Measurements from ENCODE around the gene MSI2.
"Not testable (repeated sequence)": the region's sequence is repeated elsewhere in the genome, so short reads cannot be mapped to it uniquely, and the experiment has no call there.

Gene MSI2

DNA sequence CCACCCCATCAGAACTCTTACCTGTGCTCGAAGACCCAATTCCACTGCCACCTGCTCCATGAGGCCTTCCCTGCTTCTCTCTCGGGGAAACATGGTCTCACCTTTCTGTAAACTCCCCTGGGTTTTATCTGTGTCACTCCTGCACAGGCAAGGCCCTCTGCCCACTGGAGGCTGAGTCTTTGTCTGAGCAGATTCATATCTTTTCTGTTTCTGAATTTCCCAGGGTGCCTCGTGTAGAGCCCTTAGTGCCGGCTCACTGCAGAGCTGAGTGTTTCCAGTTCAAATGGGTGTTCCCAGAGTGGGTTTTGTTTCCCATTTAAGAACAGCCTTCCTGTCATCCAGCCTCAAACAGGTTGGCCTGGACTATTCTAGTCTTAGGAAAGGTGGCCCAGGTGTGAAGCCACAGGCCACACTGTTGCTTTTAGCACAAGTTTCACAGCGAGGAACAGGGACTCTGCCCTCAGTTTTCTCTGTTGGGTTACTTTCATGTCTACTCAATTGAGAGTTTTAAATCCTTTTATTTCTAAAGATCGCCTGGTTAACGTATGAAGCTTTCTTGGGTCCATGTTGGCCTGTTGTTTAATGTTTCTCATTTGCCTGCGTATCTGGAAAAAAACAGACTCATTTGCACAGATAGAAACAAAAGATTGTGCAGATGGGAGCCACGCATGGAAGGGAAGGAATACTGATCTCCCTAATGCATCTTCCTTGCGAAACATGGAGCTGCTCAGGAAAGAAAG, 228.7 kb downstream of the MSI2 start:
- DNase-seq (ENCODE audit: low spot score) = no peak

DNA sequence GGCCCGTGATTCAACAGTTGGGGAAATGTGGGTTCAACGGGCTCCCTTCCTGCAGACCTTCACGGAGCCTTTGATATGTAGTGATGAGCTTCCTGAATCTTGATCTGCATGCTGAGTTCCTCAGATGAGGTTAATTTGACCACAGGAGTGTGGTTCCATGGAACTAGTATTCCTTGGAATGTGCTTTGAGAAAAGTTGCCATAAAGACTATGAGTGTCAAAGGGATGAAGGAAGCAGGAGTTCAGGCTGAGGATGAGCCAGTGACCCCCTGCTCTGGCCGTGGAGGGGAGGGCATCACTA, 229.2 kb downstream of the MSI2 start:
- DNase-seq (ENCODE audit: low spot score) = no peak

DNA sequence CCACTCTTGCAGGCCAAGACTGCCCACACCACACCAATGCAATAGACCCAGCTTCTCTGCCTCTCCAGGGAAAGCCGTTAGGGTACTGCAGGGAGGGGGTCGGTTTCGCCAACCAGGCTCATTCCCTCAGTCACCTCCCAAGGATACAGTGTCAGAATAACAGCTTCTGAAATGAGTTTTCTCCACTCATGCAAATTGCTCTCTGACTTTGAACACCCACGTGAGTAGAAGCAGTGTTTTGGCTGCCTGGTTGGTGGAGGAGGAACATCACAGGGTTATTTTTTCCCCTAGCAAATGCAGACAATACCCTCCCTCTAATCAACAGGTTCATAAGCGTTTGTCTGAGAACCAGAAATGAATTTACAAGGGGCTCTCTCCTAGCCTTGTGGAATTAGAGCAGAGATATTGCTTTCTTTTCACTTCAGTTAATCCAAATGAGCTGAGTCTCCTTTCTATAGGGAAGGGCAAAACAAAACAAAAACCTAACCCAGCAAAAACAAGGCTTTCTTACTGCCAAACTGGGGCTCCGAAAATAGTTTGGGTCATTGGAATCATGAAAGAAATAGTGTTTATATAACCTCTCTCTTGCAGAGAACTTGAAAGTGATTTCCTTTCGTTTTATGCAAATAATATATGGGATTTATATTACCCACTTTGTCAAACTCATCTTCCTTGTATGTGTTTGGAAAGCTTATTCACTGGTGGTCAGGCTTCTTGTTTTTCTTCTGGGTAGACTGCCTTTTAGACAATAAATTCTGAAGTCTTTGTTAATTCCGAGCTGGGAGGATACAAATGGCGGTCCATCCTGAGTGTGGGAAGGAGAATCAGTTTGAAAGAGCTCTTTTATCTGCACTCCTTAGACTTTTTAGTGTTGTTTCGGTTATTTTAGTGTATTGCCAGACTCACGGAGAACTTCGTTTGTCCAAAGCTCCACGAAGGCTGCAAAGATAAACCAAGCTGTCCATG, 229.9 kb downstream of the MSI2 start:
- no peak for DNase-seq (ENCODE audit: low spot score)

DNA sequence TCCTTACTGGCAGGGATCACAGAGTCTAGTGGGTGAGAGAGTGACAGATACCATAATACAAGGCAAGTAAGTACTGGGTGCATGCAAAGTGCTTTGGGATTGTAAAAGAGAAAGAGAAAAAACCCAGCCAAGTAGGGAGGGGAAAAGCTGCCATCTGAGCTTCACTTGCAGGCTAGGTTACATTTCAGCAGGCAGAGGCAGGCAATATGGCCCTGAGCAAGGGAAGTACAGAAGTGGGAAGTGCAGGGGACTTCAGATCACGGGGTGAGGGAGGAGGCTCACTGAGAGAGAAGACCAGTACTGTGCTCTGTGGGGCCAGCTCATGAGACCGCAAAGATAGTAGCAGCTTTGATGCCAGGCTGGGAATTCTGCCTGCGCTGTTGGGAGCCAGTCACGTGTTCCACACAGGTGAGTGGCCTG, 230.6 kb downstream of the MSI2 start:
- no peak for DNase-seq (ENCODE audit: low spot score)

DNA sequence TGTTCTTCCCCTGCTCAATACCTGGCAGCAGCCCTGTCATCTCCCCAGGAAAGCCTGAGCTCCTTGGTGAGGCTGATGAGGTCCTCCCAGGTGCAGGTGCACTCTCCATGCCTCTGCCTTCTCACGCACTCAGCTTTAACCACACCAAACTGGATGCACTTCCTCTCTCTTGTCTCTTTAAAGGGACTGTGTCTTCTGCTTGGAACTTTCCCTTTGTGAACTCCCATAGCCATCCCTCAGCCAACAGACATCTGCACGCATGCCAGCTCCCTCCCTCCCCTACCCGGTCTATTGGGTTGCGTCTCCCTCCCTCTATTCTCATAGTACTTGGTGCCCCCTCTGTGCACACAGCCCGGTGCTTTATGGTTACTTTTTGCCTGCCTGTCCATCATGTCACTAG, 231.2 kb downstream of the MSI2 start:
- no peak for DNase-seq (ENCODE audit: low spot score)

DNA sequence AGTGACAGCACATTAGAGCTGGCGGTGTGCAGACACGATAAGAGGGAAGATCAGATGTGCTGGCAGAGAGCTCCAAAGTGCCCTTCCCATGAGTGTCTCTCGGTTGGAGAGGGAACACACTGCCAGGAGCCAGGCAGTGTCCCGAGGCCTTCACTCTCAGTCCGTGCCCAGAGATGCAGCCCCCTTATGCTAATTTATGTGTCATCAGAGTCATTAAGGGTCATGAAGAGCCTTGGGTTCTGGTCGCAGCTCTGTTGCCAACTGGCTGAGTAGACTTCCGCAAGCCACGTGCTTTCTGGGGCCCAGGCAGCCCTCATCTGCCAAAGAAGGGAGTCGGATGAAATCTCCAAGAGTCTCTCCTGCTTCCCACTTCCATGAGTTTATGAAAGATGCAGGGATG, 232.5 kb downstream of the MSI2 start:
- DNase-seq (ENCODE audit: low spot score) = no peak

DNA sequence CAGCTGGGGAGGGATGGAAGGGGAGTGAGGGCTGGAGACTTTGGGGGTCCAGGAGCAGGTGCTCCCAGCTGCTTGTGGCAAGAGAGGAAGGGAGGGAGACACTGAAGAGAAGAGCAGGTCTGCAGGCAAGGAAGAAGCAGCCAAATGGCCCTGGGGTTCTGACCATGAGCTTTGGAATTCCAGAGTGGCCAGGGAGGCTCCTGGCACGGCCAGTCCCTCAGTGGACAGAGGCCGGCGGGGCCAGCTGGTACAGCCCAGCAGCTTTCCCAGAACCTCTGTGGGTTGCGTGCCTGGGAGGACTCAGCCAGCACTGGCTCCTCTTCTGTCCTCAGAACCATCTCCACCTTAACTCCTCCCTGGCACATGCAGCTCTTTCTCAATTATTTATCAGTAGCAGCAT, 233.0 kb downstream of the MSI2 start:
- DNase-seq (ENCODE audit: low spot score) = no peak

DNA sequence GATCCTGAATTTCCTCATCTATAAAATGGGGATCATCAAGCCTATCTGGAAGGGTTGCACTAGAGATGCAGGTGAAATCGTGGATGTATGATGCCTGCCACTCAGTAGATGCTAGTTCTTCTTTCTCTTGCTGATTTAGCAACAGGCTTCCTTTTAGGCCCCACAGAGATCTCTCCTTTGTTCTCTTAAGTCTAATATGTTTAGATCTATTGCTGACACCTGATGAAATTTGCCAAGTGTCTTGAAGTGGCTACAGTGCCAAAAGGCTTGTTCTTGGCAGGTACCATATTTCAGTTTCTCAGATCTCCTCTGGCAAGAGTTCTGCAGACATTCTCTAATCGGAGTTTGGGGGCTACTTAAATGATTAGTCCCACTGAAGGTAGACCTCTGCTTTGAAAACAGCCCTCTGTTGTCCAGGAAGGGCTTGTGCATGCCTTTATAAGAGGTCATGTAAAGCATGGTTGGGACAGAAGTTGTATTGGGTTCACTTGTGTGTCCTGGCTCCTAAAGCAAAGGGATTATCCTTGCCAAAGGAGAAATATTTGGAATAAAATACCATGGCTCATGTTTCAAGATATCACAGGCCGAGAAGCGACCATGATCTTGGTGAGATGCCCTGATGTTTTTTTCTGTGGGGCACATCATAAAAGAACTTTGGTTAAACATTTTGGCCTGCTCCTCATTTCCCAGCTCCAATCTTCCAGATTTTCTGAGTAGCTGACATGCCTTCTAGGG, 234.0 kb downstream of the MSI2 start:
- DNase-seq (ENCODE audit: low spot score) = no peak

DNA sequence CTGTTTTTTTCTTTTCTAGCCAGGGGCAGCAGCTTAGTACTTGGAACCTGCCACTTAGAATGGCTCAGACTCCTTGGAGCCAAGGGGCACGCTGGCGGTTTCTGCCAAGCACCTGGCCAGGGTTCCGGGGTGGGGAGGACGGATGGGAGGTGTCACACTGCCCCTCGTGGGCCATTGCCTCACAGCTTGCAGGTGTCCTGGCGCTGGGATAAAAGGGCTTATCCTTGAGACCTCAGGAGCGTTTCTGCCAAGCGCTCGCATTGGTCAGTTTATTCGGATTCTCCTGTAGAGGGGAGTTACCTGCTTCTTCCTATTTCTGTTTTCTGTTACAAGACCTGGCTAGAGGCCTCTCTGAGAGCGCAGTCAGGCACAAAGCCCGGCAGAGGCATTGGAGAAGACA, 234.6 kb downstream of the MSI2 start:
- DNase-seq (ENCODE audit: low spot score) = no peak

DNA sequence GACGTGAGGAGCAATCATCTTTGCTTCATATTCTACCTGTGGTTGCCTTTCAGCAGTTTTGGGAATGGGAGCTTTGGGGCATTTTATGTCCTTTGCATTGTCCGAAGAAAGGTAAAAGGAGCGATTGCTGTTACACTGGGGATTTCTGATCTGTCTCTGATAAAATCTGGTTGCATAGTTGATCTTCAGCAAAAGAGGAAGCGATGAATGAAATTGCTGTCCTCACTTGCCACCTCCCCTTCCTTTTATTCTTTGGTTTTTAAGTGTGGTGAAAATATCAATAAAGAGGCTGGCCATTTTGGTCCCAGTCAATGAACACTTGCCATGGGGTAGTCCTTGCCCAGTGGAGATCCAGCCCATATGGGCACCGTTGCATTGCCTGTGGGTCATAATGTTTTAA, 236.8 kb downstream of the MSI2 start:
- no peak for DNase-seq (ENCODE audit: low spot score)

DNA sequence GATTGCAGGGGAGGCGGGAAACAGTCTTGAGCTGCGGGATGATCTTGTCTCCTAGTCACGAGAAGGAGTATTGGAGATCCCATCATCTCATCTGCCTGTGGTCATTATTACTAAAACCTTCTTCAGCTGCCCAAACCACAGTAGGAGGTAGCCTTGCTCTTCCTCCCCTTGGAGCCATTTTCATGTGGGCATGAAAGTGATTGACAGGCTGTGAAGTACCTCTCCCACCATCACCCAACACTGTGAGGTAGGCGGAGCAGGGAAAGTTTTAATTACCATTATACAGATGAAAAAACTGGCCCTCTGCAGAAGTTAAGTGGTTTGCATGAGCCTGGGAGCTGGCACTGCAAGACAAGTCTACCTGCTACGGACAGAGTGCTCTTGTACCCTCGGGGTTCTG, 237.3 kb downstream of the MSI2 start:
- no peak for DNase-seq (ENCODE audit: low spot score)

DNA sequence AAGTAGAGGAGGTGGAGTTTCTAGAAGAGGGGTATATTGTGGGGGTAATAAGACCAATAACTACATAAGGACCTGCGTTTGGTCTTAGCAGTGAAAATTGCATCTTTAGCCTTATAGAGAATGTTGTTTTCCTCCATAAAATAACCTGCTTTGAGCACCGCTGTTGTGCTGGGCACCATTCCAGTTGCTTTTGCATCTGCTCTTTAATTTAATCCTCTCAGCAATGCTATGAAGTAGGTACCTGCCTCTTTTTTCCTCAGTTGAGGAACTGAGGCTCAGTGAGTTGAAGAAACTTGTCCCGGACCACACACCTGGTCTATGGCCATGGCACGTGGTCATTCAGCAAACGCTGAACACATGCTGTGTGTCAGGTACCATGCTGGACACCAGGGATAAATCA, 238.1 kb downstream of the MSI2 start:
- no peak for DNase-seq (ENCODE audit: low spot score)

DNA sequence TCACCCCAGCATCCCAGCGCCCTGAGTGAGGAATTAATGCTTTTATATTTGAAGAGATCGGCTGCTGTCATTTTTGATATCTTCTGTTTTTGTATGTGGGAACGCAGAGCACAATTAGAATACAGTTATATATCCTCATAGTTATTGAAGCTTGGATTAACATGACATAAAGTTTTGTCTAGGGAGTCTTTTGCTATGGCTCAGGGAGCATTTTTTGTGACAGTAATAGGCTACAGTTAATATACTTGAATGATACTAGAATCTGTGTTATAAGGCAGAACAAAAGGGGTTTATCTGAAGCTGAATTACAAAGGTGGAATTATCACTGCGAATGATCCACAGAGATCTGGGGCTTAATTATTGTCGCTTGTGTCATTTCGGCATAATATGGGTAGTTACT, 239.4 kb downstream of the MSI2 start:
- no peak for DNase-seq (ENCODE audit: low spot score)

DNA sequence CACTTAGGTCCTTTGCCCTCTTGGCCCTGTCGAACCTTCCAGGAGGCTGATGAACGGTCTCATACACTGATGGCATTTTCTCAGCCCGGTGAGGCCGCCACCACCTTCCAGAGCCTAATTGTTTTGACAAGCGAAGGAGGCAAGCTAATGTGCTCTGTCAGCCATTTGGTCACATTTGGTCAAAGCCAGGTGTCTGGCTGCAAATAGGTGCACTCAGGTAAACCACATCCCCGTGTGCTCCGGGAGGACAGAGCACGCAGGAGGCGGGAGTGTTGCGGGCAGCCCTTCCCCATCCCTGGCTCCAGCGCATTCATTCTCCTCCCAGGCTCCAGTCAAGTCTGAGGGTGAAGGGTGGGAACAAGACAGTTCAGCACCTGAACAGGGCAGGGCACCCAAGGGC, 240.1 kb downstream of the MSI2 start:
- DNase-seq (ENCODE audit: low spot score) = no peak

DNA sequence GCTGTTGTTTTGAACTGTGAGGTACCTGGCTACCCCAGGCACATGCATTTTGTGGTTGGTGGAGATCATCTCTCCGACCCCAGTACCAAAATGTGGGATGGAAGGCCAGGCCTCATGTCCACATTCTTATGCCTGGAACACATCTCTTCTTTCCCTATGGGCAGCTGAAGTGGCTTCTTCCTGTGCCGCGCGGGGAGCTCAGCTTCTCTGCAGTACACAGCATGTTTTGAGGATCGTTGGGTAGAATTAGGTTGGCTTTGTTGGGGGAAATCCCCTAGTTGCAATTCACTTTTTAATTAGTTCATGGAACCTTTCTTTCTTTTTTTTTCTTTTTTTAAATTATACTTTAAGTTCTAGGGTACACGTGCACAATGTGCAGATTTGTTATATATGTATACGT, 242.1 kb downstream of the MSI2 start:
- no peak for DNase-seq (ENCODE audit: low spot score)

DNA sequence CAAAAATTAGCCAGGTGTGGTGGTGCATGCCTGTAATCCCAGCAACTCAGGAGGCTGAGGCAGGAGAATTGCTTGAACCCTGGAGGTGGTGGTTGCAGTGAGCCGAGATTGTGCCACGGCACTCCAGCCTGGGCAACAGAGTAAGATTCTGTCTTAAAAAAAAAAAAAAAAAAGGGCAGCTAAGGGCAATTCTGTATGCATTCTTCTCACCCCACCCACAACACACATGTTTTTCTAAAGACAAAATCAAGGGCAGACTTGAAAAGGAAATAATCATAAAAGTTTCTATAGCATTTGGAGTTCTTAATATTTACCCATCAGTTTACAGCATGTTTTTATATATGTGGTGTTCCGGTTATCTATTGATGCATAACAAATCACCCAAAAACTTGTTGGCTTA, 242.9 kb downstream of the MSI2 start:
- DNase-seq (ENCODE audit: low spot score) = not testable (repeated sequence)

DNA sequence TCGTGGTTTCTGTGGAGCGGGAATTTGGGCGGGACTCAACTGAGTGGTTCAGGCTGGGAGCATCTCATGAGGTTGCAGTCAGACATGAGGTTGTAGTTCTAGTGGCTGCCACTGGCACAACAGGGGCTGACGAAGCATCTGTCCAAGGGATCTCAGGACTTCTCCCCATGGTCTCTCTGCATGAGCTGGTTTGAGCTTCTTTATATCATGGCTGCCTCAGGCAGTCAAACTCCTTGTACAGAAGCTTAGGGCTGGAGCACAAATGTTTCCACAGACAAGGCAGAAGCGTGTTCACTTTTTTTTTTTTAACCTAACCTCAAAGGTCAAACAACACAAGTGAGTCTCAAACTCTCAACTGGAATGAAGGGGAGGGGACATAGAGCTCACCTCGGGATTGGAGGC, 243.3 kb downstream of the MSI2 start:
- DNase-seq (ENCODE audit: low spot score) = no peak

DNA sequence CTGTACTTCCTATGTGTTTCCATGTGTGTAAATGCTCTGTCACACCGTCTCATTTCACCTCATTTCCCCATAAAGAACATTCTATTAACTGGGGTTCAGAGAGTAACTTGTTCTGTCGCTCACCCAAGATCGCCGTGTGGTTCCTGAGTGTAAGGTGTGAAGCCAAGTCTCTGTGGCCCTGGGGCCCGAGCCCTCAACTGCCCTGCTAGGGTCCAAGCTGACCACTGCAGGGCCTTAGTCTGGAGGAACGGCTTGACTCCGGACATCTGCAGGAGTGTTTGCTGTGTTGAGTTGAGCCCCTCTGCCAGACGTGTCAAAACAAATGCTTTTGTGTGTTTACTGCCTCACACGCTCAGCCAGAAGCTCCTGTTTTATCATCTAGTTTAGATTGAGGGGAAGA, 244.7 kb downstream of the MSI2 start:
- DNase-seq (ENCODE audit: low spot score) = no peak

DNA sequence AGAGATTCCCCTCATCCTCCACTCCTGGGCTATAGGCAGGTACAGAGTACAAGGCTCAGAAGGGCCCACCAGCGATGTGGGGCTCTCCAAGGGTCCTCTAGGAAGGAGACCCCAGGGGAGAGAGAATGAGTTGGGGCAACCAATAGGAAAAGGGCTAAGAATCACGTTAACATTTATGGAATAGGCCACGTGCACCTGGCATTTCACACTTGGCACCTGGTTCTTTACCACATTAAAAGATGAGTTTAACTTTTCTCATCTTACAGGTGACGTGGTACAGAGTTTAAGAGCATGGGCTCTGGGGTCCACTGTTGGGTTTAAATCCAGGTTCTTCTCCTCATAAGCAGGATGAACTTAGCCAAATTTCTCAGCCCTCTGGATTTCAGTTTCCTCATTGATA, 245.7 kb downstream of the MSI2 start:
- DNase-seq (ENCODE audit: low spot score) = no peak

DNA sequence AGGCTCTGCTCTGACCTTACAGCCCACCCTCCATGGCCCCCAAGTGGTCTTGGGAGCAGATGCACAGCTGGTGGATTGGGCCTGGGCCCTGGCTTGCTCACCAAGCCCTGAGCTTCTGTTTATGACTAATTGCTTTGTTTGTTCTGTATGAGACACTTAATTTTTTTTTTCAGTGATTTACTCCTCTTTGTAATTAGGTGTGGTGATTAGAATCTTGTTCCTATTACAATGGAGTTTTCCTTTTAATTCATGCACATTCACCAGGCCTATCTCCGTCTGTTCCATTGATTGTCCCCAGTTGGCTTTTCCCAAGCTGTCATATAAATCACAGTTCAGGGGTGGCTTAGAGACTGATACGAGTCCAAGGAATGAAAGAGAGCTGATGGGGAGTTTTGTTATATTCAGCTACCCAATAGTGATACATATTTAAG, 246.5 kb downstream of the MSI2 start:
- no peak for DNase-seq (ENCODE audit: low spot score)

DNA sequence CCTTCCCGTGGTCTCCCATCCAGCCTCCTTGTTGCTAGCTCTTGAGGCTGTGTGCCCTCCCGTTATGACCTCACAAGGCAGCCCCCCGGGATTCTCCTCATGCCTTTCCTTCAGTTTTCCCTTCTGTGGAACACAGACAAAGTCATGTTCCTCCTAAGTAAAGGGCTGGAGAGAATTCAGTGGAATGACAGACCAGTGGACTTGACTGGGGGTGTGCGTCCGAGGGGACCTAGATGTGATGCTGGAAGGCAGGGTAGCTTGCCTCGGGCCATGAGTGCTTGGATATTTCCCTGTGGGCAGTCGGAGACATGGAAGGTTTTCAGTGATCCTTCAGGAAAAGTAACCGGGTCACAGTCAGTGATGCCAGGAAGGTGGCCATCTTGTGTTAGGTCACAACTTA, 247.9 kb downstream of the MSI2 start:
- no peak for DNase-seq (ENCODE audit: low spot score)

DNA sequence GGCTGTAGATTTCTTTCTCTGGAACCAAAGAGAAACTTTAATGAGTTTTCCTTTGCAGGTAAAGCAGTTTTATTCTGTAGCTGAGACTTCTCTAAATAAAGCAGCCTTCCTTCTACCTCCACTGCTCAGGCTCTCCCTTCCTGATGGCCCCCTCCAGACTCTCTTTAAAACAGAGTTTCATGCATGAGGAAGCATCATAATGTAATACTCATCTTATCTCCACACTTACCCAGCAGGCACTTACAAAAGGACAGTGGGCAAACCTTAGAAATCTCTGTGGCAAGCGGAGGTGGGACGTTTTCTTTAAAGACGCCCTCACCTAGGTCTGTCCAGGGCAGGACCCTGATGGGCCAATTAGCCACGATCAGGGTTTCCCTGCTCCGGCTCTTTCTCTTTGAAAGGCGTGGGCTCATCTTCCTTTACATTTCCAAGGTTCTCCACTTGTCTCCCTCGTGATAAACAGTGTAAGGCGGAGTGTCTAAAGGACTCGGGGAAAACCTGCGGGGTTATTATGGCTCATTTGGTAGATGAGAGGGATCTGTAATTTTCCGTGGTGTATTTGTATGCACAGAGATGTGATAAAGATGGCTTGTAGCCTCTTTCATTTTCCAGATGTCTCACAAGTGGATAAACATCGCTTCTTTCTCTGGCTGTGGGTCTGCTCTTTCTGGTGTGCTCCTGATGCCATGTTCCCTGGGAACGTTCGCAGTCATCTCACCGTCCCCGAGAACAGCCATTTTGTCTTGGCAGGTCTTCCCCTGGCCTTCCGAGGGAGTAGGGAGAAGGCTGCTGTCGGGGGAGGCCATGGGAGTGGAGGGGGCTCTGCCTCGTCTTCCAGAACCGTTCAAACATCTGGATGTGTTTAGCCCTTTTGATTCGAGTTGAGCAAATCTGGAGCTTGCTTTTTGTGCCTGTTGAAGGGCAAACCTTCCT, 249.8 kb downstream of the MSI2 start:
- no peak for DNase-seq (ENCODE audit: low spot score)

All from putamen (tissue), 1 donor.